IMR-90 (cell line): ENCODE data around the gene PRSS35. TPM values are rescaled to one million over a fixed set of nuclear protein-coding genes. Genes with fewer than 3 reads are reported as not detected.

Experiments
- ATAC-seq: fragments of 200-7000 bp; cut with Tn5 transposase; 2 replicates; pipeline ENCODE4 v1.9.1; 2020; ENCODE audit warnings: low read depth, mild to moderate bottlenecking, moderate library complexity
- BruUV-seq: library from RNA; stranded (reverse); fragments of 400-500 nt; replicated peaks from 2 replicates; lab custom pipeline; 2021; lab: Mats Ljungman, UMichigan
- CTCF ChIA-PET: fragments of 300-600 bp; formaldehyde crosslinking; extraction: SDS; loops from one replicate; lab custom pipeline; 2021; ENCODE audit warnings: antibody characterized with exemption; lab: Yijun Ruan, JAX
- POLR2A ChIA-PET: fragments of 300-600 bp; sonication (Branson Sonifier 250); formaldehyde crosslinking; loops from one replicate; lab custom pipeline; 2022; ENCODE audit warnings: antibody characterized with exemption; ENCODE audit not compliant: unreplicated experiment; lab: Charles Lee
- DNase-seq: peaks from one replicate; pipeline ENCODE4 v3.0.0; 2013
- H2AFZ ChIP-seq: replicated peaks from 2 replicates; pipeline ENCODE3; 2013; ENCODE audit warnings: low read length, mild to moderate bottlenecking; ENCODE audit not compliant: poor library complexity
- H2AK5ac ChIP-seq: 2 replicates; pipeline ENCODE4 v1.6.1; 2013; ENCODE audit warnings: low read depth, low read length, inconsistent platforms
- H2AK9ac ChIP-seq: replicated peaks from 2 replicates; pipeline ENCODE3; 2013; ENCODE audit warnings: mild to moderate bottlenecking, low read depth, low read length, moderate library complexity; ENCODE audit not compliant: poor library complexity
- H2BK120ac ChIP-seq: 2 replicates; pipeline ENCODE4 v1.6.1; 2013; ENCODE audit warnings: low read depth, low read length, inconsistent platforms
- H2BK15ac ChIP-seq: 3 replicates; pipeline ENCODE4 v1.6.1; 2013; ENCODE audit warnings: low read depth, low read length, inconsistent platforms
- H2BK20ac ChIP-seq: 2 replicates; pipeline ENCODE4 v1.6.1; 2013; ENCODE audit warnings: low read depth, mild to moderate bottlenecking, inconsistent platforms, low read length, moderate library complexity
- H2BK5ac ChIP-seq: 2 replicates; pipeline ENCODE4 v1.6.1; 2013; ENCODE audit warnings: mild to moderate bottlenecking, low read depth, low read length, inconsistent platforms; ENCODE audit not compliant: poor library complexity, severe bottlenecking
- H3K14ac ChIP-seq: replicated peaks from 2 replicates; pipeline ENCODE4 v1.6.1; 2013; ENCODE audit warnings: low read depth, low read length, inconsistent platforms
- H3K18ac ChIP-seq: 2 replicates; pipeline ENCODE4 v1.6.1; 2013; ENCODE audit warnings: low read depth, low read length, control low read depth
- H3K23ac ChIP-seq: 2 replicates; pipeline ENCODE4 v1.6.1; 2013; ENCODE audit warnings: low read depth, low read length, inconsistent platforms
- H3K27ac ChIP-seq: 2 replicates; pipeline ENCODE4 v1.5.1; 2013; ENCODE audit warnings: mild to moderate bottlenecking, control low read depth, low read length; ENCODE audit not compliant: insufficient read depth
- H3K27me3 ChIP-seq: 2 replicates; pipeline ENCODE4 v1.6.1; 2013; ENCODE audit warnings: low read length; ENCODE audit not compliant: control insufficient read depth, insufficient read depth
- H3K36me3 ChIP-seq: 2 replicates; pipeline ENCODE4 v1.6.1; 2013; ENCODE audit warnings: low read length, mixed read lengths; ENCODE audit not compliant: control insufficient read depth, insufficient read depth
- H3K4ac ChIP-seq: 2 replicates; pipeline ENCODE4 v1.6.1; 2013; ENCODE audit warnings: low read depth, low read length, inconsistent platforms
- H3K4me1 ChIP-seq: 2 replicates; pipeline ENCODE4 v1.6.1; 2013; ENCODE audit warnings: low read length, mixed read lengths; ENCODE audit not compliant: control insufficient read depth, insufficient read depth
- H3K4me2 ChIP-seq: 2 replicates; pipeline ENCODE4 v1.6.1; 2013; ENCODE audit warnings: low read depth, mild to moderate bottlenecking, control low read depth, low read length, moderate library complexity
- H3K4me3 ChIP-seq: 2 replicates; pipeline ENCODE4 v1.5.1; 2013; ENCODE audit warnings: low read depth, mild to moderate bottlenecking, control low read depth, low read length, moderate library complexity; ENCODE audit not compliant: insufficient read depth
- H3K56ac ChIP-seq: 2 replicates; pipeline ENCODE4 v1.6.1; 2013; ENCODE audit warnings: low read length, inconsistent platforms; ENCODE audit not compliant: insufficient read depth; ENCODE audit errors: extremely low read depth
- H3K79me1 ChIP-seq, 2 experiments: 2 replicates each; pipeline ENCODE4 v1.6.1; 2013; ENCODE audit warnings: low read length in 2 of 2, inconsistent platforms in 1 of 2, low read depth in 1 of 2
- H3K9ac ChIP-seq: 2 replicates; pipeline ENCODE4 v1.6.1; 2013; ENCODE audit warnings: low read depth, low read length, control low read depth
- H3K9me1 ChIP-seq: 2 replicates; pipeline ENCODE4 v1.6.1; 2013; ENCODE audit warnings: low read length, inconsistent platforms; ENCODE audit not compliant: insufficient read depth
- H3K9me3 ChIP-seq: 2 replicates; pipeline ENCODE4 v1.6.1; 2013; ENCODE audit warnings: low read length; ENCODE audit not compliant: control insufficient read depth, insufficient read depth
- H4K20me1 ChIP-seq: 2 replicates; pipeline ENCODE4 v1.6.1; 2013; ENCODE audit warnings: low read length, inconsistent platforms; ENCODE audit not compliant: insufficient read depth
- H4K5ac ChIP-seq: 2 replicates; pipeline ENCODE4 v1.6.1; 2013; ENCODE audit warnings: mild to moderate bottlenecking, low read depth, low read length, control low read depth
- H4K8ac ChIP-seq, 2 experiments: 2 replicates each; pipeline ENCODE4 v1.6.1; 2013; ENCODE audit warnings: low read depth in 2 of 2, low read length in 2 of 2, control low read depth in 1 of 2, inconsistent platforms in 1 of 2
- H4K91ac ChIP-seq: 2 replicates; pipeline ENCODE4 v1.6.1; 2013; ENCODE audit warnings: low read depth, low read length, inconsistent platforms; ENCODE audit not compliant: insufficient read depth
- BHLHE40 ChIP-seq: fragments of 150-350 bp; IDR thresholded peaks from 2 replicates; pipeline ENCODE4 v1.6.1; 2016; ENCODE audit warnings: mild to moderate bottlenecking, low read depth, low read length
- CEBPB ChIP-seq: IDR thresholded peaks from 2 replicates; pipeline ENCODE4 v1.6.1; 2012; ENCODE audit warnings: low read depth, low read length, improper control_type of control experiment
- CHD1 ChIP-seq: IDR thresholded peaks from 2 replicates; pipeline ENCODE4 v1.6.1; 2012; ENCODE audit warnings: low read depth, low read length, improper control_type of control experiment
- CTCF ChIP-seq: conservative IDR thresholded peaks from 2 replicates; pipeline ENCODE4 v1.5.1; 2012; ENCODE audit warnings: mild to moderate bottlenecking, low read depth, low read length, improper control_type of control experiment
- FOS ChIP-seq: fragments of 150-350 bp; IDR thresholded peaks from 2 replicates; pipeline ENCODE4 v1.6.1; 2016; ENCODE audit warnings: low read depth, low read length
- MAFK ChIP-seq: IDR thresholded peaks from 2 replicates; pipeline ENCODE4 v1.6.1; 2012; ENCODE audit warnings: low read depth, low read length, improper control_type of control experiment
- MAZ ChIP-seq: IDR thresholded peaks from 2 replicates; pipeline ENCODE4 v1.6.1; 2012; ENCODE audit warnings: low read depth, mild to moderate bottlenecking, low read length, improper control_type of control experiment, moderate library complexity, borderline replicate concordance
- MXI1 ChIP-seq: IDR thresholded peaks from 2 replicates; pipeline ENCODE4 v1.6.1; 2012; ENCODE audit warnings: low read depth, mild to moderate bottlenecking, low read length, moderate library complexity, borderline replicate concordance
- NFE2L2 ChIP-seq: fragments of 150-350 bp; IDR thresholded peaks from 2 replicates; pipeline ENCODE4 v1.6.1; 2016; ENCODE audit warnings: low read depth, mild to moderate bottlenecking, low read length
- POLR2A ChIP-seq: IDR thresholded peaks from 2 replicates; pipeline ENCODE4 v1.6.1; 2012; ENCODE audit warnings: mild to moderate bottlenecking, low read depth, low read length
- RAD21 ChIP-seq: IDR thresholded peaks from 2 replicates; pipeline ENCODE4 v1.6.1; 2012; ENCODE audit warnings: low read length, improper control_type of control experiment
- RCOR1 ChIP-seq: IDR thresholded peaks from 2 replicates; pipeline ENCODE4 v1.6.1; 2012; ENCODE audit warnings: mild to moderate bottlenecking, low read length, improper control_type of control experiment; ENCODE audit not compliant: insufficient replicate concordance
- RFX5 ChIP-seq: IDR thresholded peaks from 2 replicates; pipeline ENCODE4 v1.8.0; 2012; ENCODE audit warnings: low read depth, mild to moderate bottlenecking, low read length, moderate library complexity
- SMC3 ChIP-seq: fragments of 150-350 bp; IDR thresholded peaks from 2 replicates; pipeline ENCODE4 v1.6.1; 2016; ENCODE audit warnings: low read depth, mild to moderate bottlenecking, antibody characterized with exemption, low read length, moderate library complexity
- WGBS, 2 experiments: methylation state at CpG; one replicate each; pipeline versions ENCODE4 v1.1.5 to v1.1.7; 2013; ENCODE audit warnings: missing lambda C conversion rate in 2 of 2; ENCODE audit not compliant: insufficient read length in 1 of 2; ENCODE audit errors: extremely low coverage in 2 of 2; 5-methylcytosine and 5-hydroxymethylcytosine counted together
- dilution Hi-C: fragments of 300-500 bp; cut with HindIII; formaldehyde crosslinking; loops from one replicate; pipeline ENCODE4 v1.14.3; 2018; ENCODE audit warnings: low sequenced_read_pairs; ENCODE audit not compliant: unreplicated experiment
- in situ Hi-C: fragments of 300-500 bp; cut with MboI; formaldehyde crosslinking; loops from 3 replicates; pipeline ENCODE4 v1.14.3; 2019; ENCODE audit warnings: low sequenced_read_pairs, inconsistent platforms, mixed read lengths
- intact Hi-C: fragments of 100-400 bp; cut with micrococcal nuclease; formaldehyde crosslinking; loops from 2 replicates; pipeline ENCODE4 v1.10.0; 2022
- polyA plus RNA-seq, 3 experiments: library from polyadenylated mRNA; depleted of rRNA; stranded (reverse); fragments of >200 nt; gene quantifications; 2 replicates each; pipeline ENCODE4 v1.2.3, GENCODE V29; 2012; ENCODE audit warnings: low replicate concordance in 1 of 3
- total RNA-seq: library from RNA; depleted of rRNA; stranded (reverse); fragments of >200 nt; gene quantifications from 2 replicates; pipeline ENCODE4 v1.2.3, GENCODE V29; 2012
- TF ChIP-seq, protein P1 (sequence below): fragments of 150-350 bp; IDR thresholded peaks from 2 replicates; pipeline ENCODE4 v1.6.1; 2017; ENCODE audit warnings: mild to moderate bottlenecking, antibody characterized with exemption, low read length, low read depth
- TF ChIP-seq, protein P2 (sequence below): fragments of 150-350 bp; IDR thresholded peaks from 2 replicates; pipeline ENCODE4 v1.6.1; 2016; ENCODE audit warnings: low read depth, mild to moderate bottlenecking, low read length, moderate library complexity, borderline replicate concordance

PRSS35 gene
- total and polyA plus RNA-seq, 2 of the 4 experiments (the other 2 are of a cell fraction) = 5.2 to 5.6 TPM

- CTCF ChIA-PET = no interaction called here
- no peak overlapping the region for H3K56ac ChIP-seq
- no peaks in the 10 kb centered on the region for H4K20me1 ChIP-seq
- intact Hi-C loops (no loop called here), in situ Hi-C loops (no loop called here), dilution Hi-C loops (no loop called here)
- BruUV-seq = no TSS peak
- H2BK120ac ChIP-seq = no peak overlapping the region
- H3K4me2 ChIP-seq = no peak overlapping the region
- H4K91ac ChIP-seq = no peak overlapping the region
- no peaks in the 10 kb centered on the region for H3K36me3 ChIP-seq
- no peak overlapping the region for H3K4me3 ChIP-seq
- no peak overlapping the region for H3K23ac ChIP-seq
- no peaks in the 10 kb centered on the region for H3K9me1 ChIP-seq
- no peak overlapping the region for H2BK5ac ChIP-seq
- no peak overlapping the region for H3K14ac ChIP-seq
- no peaks in the 10 kb centered on the region for H3K79me1 ChIP-seq
- TF ChIP-seq RCOR1 = no peak
- TF ChIP-seq, protein P1, sequence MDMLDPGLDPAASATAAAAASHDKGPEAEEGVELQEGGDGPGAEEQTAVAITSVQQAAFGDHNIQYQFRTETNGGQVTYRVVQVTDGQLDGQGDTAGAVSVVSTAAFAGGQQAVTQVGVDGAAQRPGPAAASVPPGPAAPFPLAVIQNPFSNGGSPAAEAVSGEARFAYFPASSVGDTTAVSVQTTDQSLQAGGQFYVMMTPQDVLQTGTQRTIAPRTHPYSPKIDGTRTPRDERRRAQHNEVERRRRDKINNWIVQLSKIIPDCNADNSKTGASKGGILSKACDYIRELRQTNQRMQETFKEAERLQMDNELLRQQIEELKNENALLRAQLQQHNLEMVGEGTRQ = no peak
- TF ChIP-seq MAZ = no peak
- TF ChIP-seq FOS = no peak
- TF ChIP-seq RFX5 = no peak
- TF ChIP-seq NFE2L2 = no peak
- no peak for TF ChIP-seq POLR2A
- TF ChIP-seq, protein P2, sequence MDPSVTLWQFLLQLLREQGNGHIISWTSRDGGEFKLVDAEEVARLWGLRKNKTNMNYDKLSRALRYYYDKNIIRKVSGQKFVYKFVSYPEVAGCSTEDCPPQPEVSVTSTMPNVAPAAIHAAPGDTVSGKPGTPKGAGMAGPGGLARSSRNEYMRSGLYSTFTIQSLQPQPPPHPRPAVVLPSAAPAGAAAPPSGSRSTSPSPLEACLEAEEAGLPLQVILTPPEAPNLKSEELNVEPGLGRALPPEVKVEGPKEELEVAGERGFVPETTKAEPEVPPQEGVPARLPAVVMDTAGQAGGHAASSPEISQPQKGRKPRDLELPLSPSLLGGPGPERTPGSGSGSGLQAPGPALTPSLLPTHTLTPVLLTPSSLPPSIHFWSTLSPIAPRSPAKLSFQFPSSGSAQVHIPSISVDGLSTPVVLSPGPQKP = no peak
- no peak for TF ChIP-seq CTCF
- TF ChIP-seq MXI1 = no peak
- TF ChIP-seq SMC3 = no peak
- TF ChIP-seq CEBPB = no peak
- TF ChIP-seq BHLHE40 = no peak
- no peak for TF ChIP-seq MAFK
- no peak for TF ChIP-seq CHD1
- TF ChIP-seq RAD21 = no peak
- POLR2A ChIA-PET = no interaction called here
- H2BK20ac ChIP-seq = no peak overlapping the region
- H4K5ac ChIP-seq = no peak overlapping the region
- H3K18ac ChIP-seq = no peak overlapping the region
- H3K4me1 ChIP-seq = peaks cover 2% of the 10 kb centered on the region; the same call in 1 of the 2 replicates
- H2AK9ac ChIP-seq = no peak overlapping the region
- H3K27ac ChIP-seq = no peak overlapping the region
- no peak for ATAC-seq
- H4K8ac ChIP-seq = no peak overlapping the region
- WGBS, 2 experiments = no CpG with 5 or more reads among the region's 6 CpGs
- no peak for DNase-seq
- no peaks in the 10 kb centered on the region for H3K9me3 ChIP-seq
- H3K27me3 ChIP-seq = no peaks in the 10 kb centered on the region
- no peak overlapping the region for H2AFZ ChIP-seq
- H2AK5ac ChIP-seq = no peak overlapping the region
- H3K9ac ChIP-seq = no peak overlapping the region
- H3K4ac ChIP-seq = no peak overlapping the region
- no peak overlapping the region for H2BK15ac ChIP-seq
These were observed 46.0 kb upstream of the PRSS35 start for GRCh38 chr6:83466328-83466727.
